GM12892 (cell line): Measurements from ENCODE around the gene LEPROT.

ENCODE experiments used
- POLR2A ChIP-seq: IDR thresholded peaks from 2 replicates; pipeline ENCODE4 v1.6.1; 2011; ENCODE audit warnings: low read depth, low read length, control low read depth
- POLR2AphosphoS5 ChIP-seq: IDR thresholded peaks from 2 replicates; pipeline ENCODE4 v1.6.1; 2011; ENCODE audit warnings: low read depth, low read length, control low read depth
- TAF1 ChIP-seq: IDR thresholded peaks from 2 replicates; pipeline ENCODE4 v1.6.1; 2011; ENCODE audit warnings: low read depth, mild to moderate bottlenecking, control low read depth, low read length, borderline replicate concordance

DNA sequence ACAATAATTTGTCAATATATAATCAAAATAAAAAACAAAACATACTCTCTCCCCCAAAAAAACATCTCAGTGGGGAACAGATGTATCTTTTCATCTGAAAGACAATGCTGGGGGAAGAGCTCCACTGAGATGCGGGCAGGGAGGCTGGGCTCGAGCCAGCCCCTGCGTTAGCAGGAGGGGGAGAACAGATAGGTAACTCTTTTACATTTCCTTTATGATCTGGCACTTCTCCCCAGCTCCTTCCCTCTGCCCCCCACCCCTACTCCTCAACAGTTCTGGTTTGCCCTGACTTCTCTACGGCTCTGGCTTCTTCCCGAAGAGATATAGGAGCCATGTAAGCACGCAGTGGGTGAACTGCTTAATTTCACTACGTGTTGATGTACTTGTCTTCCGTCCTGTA, 12.4 kb downstream of the LEPROT start:
- TF ChIP-seq TAF1: no peak
- no peak for TF ChIP-seq POLR2AphosphoS5
- TF ChIP-seq POLR2A: no peak
